Upper lobe of left lung (tissue), 4 donors: ENCODE data around the gene MMP11.

Source experiments
- EP300 ChIP-seq, 4 donors: sonication (generic); formaldehyde crosslinking; IDR thresholded peaks; one replicate each; pipeline ENCODE4 v1.5.1; 2017; ENCODE audit warnings: antibody characterized with exemption in 4 of 4, control low read depth in 2 of 4
- TF ChIP-seq, protein P1 (sequence below), 6 experiments: fragments of 450-650 bp in 4 of 6; fragments of 200-600 bp in 2 of 6; sonication (generic) in 2 of 6; IDR thresholded peaks; one replicate each; pipeline ENCODE4 v1.5.1; 2016 to 2019; ENCODE audit warnings: antibody characterized with exemption in 6 of 6

DNA sequence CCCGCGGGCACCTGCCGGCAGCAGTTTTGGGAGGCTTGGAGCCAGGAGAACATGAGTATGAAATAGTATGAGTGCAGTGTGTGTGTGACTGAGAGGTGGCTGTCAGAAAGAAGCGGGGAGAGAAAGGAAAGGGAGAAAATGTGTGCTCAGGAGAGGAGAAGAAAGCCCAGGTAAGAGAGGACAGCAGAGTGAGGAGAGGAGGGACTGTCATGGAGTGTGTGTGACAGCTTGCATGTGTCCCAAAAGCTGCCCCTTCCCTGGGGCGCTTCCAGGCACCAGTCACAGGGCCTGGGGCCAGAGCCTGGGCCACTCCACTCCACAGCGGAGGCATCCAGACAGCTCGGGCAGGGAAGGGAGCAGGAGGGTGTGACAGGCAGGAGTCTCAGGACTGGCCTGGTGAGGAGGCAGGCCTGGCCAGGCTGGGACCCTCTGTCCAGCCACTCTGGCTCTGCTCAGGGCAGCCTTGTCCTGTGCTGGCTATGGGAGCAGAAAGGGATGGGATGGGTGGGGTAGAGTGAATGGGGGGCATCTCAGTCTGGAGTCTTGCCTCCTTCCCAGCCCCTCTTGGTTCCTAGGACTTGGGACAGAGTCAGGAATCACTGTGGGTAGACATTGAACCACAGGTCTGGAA lies 949 bp downstream of the MMP11 start:
- TF ChIP-seq, protein P1, sequence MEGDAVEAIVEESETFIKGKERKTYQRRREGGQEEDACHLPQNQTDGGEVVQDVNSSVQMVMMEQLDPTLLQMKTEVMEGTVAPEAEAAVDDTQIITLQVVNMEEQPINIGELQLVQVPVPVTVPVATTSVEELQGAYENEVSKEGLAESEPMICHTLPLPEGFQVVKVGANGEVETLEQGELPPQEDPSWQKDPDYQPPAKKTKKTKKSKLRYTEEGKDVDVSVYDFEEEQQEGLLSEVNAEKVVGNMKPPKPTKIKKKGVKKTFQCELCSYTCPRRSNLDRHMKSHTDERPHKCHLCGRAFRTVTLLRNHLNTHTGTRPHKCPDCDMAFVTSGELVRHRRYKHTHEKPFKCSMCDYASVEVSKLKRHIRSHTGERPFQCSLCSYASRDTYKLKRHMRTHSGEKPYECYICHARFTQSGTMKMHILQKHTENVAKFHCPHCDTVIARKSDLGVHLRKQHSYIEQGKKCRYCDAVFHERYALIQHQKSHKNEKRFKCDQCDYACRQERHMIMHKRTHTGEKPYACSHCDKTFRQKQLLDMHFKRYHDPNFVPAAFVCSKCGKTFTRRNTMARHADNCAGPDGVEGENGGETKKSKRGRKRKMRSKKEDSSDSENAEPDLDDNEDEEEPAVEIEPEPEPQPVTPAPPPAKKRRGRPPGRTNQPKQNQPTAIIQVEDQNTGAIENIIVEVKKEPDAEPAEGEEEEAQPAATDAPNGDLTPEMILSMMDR (IDR thresholded peaks at IDR 0.05), result no peak
- TF ChIP-seq EP300 (IDR thresholded peaks at IDR 0.05), result no peak
